HG02610 (cell line): ENCODE results near the gene FAM107A.
A peak's percentile ranks its signal among the peaks of the same experiment; 100 is the strongest.

Experiments used
- ATAC-seq: cut with Tn5 transposase; IDR thresholded peaks from one replicate; pipeline ENCODE4 v1.9.1; 2021; ENCODE audit warnings: mild to moderate bottlenecking, moderate library complexity; ENCODE audit not compliant: unreplicated experiment

Gene FAM107A

GRCh38 chr3:58594117-58594516, 16.9 kb upstream of the FAM107A start:
- ATAC-seq, result no peak

GRCh38 chr3:58591517-58592510, 14.6 kb upstream of the FAM107A start:
- no peak for ATAC-seq

GRCh38 chr3:58588030-58588614, 10.9 kb upstream of the FAM107A start:
- ATAC-seq, result no peak

GRCh38 chr3:58586776-58587192, 9.6 kb upstream of the FAM107A start:
- no peak for ATAC-seq

GRCh38 chr3:58585994-58586393, 8.8 kb upstream of the FAM107A start:
- ATAC-seq, result no peak

GRCh38 chr3:58585005-58585786, 8.0 kb upstream of the FAM107A start:
- peak; percentile 65 for ATAC-seq

GRCh38 chr3:58584690-58585004, 7.5 kb upstream of the FAM107A start:
- no peak for ATAC-seq

- ATAC-seq, result no peak
These were observed 4.3 kb upstream of the FAM107A start for GRCh38 chr3:58581328-58582091.

- no peak for ATAC-seq
These were observed 3.7 kb upstream of the FAM107A start for GRCh38 chr3:58580826-58581327.

GRCh38 chr3:58578873-58579272, 1.7 kb upstream of the FAM107A start:
- ATAC-seq, result no peak

GRCh38 chr3:58576716-58577115, 475 bp downstream of the FAM107A start:
- ATAC-seq, result no peak

- no peak for ATAC-seq
These were observed 1.1 kb downstream of the FAM107A start for GRCh38 chr3:58575971-58576652.

GRCh38 chr3:58574682-58575081, 2.5 kb downstream of the FAM107A start:
- no peak for ATAC-seq

GRCh38 chr3:58574106-58574505, 3.1 kb downstream of the FAM107A start:
- ATAC-seq, result no peak

GRCh38 chr3:58573640-58574039, 3.6 kb downstream of the FAM107A start:
- no peak for ATAC-seq

- ATAC-seq, result no peak
These were observed 4.5 kb downstream of the FAM107A start for GRCh38 chr3:58572634-58573230.

GRCh38 chr3:58572013-58572633, 5.1 kb downstream of the FAM107A start:
- ATAC-seq, result no peak

- ATAC-seq, result no peak
These were observed 6.3 kb downstream of the FAM107A start for GRCh38 chr3:58570851-58571250.
